ENCODE data around the gene SEPTIN1. TPM values are rescaled to one million over a fixed set of nuclear protein-coding genes. Genes with fewer than 3 reads are reported as not detected.

SEPTIN1 gene
- total RNA-seq, 1 experiment from 2014 or later, result 64.1 TPM

- Histone ChIP-seq H2AFZ (ENCODE audit: low read length) (no peak overlapping the region), H4K20me1 (ENCODE audit: insufficient read depth, low read depth, low read length) (no peaks in the 10 kb centered on the region), H3K9ac (ENCODE audit: low read length) (peak overlapping the region; percentile 77), H3K9me2 (replicated peaks; ENCODE audit: insufficient read depth, low read length) (no peaks in the 10 kb centered on the region), H3K79me2 (ENCODE audit: low read length) (peaks cover 39% of the 10 kb centered on the region), H3K27ac (ENCODE audit: low read length) (peak overlapping the region; percentile 59), H3K36me3 (ENCODE audit: insufficient read depth, low read length) (peaks cover 5% of the 10 kb centered on the region; the same call in 1 of the 2 replicates), H3K4me3 (ENCODE audit: low read length) (peak overlapping the region; percentile 98), H3K4me2 (ENCODE audit: low read depth, low read length, poor library complexity, severe bottlenecking) (peak overlapping the region; percentile 93), H3K4me1 (ENCODE audit: low read length) (peaks cover 60% of the 10 kb centered on the region), H3K27me3 (ENCODE audit: low read length) (no peaks in the 10 kb centered on the region), H3K9me3 (ENCODE audit: low read length) (no peaks in the 10 kb centered on the region)
- no peak for DNase-seq
Observed at GRCh38 chr16:30355954-30356308, 26.4 kb downstream of the SEPTIN1 start.

- peak within 1 kb of the TSS; percentile 96 for H3K9ac ChIP-seq (ENCODE audit: low read length)
- H3K36me3 ChIP-seq (ENCODE audit: insufficient read depth, low read length), result peaks cover 5% of the 10 kb centered on the region; the same call in 1 of the 2 replicates
- peak; percentile 98 for DNase-seq
- H4K20me1 ChIP-seq (ENCODE audit: insufficient read depth, low read depth, low read length), result no peaks in the 10 kb centered on the region
- peak within 1 kb of the TSS; percentile 93 for H3K4me2 ChIP-seq (ENCODE audit: low read depth, low read length, poor library complexity, severe bottlenecking)
- H3K4me3 ChIP-seq (ENCODE audit: low read length), result peak within 1 kb of the TSS; percentile 98
- H3K9me3 ChIP-seq (ENCODE audit: low read length), result no peaks in the 10 kb centered on the region
- peak within 1 kb of the TSS; percentile 83 for H3K27ac ChIP-seq (ENCODE audit: low read length)
- H3K4me1 ChIP-seq (ENCODE audit: low read length), result peaks cover 65% of the 10 kb centered on the region
- H3K79me2 ChIP-seq (ENCODE audit: low read length), result peaks cover 35% of the 10 kb centered on the region
- H3K9me2 ChIP-seq (replicated peaks; ENCODE audit: insufficient read depth, low read length), result no peaks in the 10 kb centered on the region
- H2AFZ ChIP-seq (ENCODE audit: low read length), result peak within 1 kb of the TSS; percentile 41; the same call in 1 of the 2 replicates
- H3K27me3 ChIP-seq (ENCODE audit: low read length), result no peaks in the 10 kb centered on the region
Observed at GRCh38 chr16:30355144-30355953, 27.0 kb downstream of the SEPTIN1 start, which contains the start of gene CD2BP2. CD2BP2 (minus strand) TSS chr16:30355308; CDS start chr16:30354681, 627 bp downstream.

DNA sequence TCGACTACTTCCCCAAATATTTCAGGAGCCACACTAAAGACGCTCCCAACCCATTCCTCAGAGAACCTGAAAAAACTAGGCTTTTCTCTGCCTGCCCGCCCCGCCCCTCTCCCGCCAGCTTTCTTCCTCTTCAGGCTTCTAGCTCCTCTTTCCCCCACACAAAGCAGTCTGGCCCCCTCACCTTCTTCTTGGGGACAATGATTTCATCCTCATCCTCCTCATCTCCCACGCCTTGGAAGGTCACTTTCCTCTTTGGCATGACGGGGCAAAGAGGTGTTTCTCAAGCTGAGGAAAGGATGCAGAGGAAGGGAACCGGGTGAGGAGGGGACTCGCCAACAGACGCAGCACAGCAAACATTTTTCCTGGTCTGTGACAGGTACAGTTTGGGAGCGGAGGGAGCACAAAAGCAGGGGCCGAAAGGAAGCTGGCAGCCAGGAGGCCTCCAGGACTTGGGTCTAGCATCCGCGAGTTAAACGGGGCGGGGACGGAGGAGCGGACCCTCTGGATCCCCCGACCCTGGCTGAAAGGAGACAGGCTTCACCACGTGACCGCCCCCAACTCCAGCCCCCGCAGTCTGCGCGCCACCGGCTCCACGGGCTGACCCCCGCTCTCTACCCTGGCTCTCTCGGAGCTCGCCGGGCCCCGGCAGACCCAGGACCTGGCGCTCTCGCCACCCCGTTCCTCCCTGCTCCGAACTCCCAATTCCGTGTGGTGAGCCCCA, 27.8 kb downstream of the SEPTIN1 start:
- Histone ChIP-seq H3K4me1 (ENCODE audit: low read length) (peaks cover 73% of the 10 kb centered on the region), H3K4me2 (ENCODE audit: low read depth, low read length, poor library complexity, severe bottlenecking) (peak overlapping the region; percentile 93), H3K9me3 (ENCODE audit: low read length) (no peaks in the 10 kb centered on the region), H3K27ac (ENCODE audit: low read length) (peak overlapping the region; percentile 83), H3K36me3 (ENCODE audit: insufficient read depth, low read length) (peaks cover 5% of the 10 kb centered on the region; the same call in 1 of the 2 replicates), H3K4me3 (ENCODE audit: low read length) (peak overlapping the region; percentile 98), H3K9ac (ENCODE audit: low read length) (peak overlapping the region; percentile 96), H3K9me2 (replicated peaks; ENCODE audit: insufficient read depth, low read length) (no peaks in the 10 kb centered on the region), H2AFZ (ENCODE audit: low read length) (no peak overlapping the region; the same call in 1 of the 2 replicates), H3K27me3 (ENCODE audit: low read length) (no peaks in the 10 kb centered on the region), H4K20me1 (ENCODE audit: insufficient read depth, low read depth, low read length) (no peaks in the 10 kb centered on the region), H3K79me2 (ENCODE audit: low read length) (peaks cover 31% of the 10 kb centered on the region)
- DNase-seq, result peak; percentile 58

DNA sequence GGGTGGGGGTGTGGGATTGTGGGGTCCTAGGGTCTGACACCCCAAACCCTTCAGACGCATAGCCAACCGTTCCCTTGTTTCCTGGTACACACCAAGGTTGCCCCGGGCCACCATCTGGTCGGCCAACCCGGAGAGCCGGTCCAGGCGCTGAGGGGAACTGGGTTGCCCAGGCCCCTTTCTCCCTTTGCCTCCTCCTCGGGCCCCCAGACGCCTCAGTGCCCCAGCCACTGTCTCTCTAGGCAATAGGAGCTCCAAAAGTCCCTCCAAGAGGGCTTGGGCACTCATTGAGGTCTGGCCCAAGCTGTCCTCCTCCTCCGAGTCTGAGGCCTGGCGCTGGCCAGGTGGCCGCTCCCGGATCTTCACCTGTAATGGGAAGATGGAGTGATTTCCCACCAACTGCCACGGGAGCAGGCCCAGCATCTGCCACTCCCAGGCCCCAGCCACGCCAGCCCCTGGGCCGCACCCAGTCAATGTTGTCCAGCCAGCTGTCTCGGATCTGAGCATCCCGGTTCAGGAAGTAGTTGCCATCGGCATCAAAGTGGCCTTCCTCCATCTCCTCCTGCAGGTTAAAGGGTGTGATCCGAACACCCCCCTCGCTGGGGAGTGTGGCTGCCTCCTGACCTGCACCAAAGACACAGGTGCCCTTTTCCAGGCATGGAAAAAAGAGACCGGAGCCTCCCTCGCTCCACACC, 28.8 kb downstream of the SEPTIN1 start:
- Histone ChIP-seq H3K4me1 (ENCODE audit: low read length) (peaks cover 83% of the 10 kb centered on the region), H3K36me3 (ENCODE audit: insufficient read depth, low read length) (peaks cover 5% of the 10 kb centered on the region; the same call in 1 of the 2 replicates), H3K27ac (ENCODE audit: low read length) (peak overlapping the region; percentile 83)

GRCh38 chr16:30352488-30353401, 29.6 kb downstream of the SEPTIN1 start:
- no peak for DNase-seq
- Histone ChIP-seq H3K4me1 (ENCODE audit: low read length) (peaks cover 84% of the 10 kb centered on the region), H3K27ac (ENCODE audit: low read length) (peak overlapping the region; percentile 95), H3K4me2 (ENCODE audit: low read depth, low read length, poor library complexity, severe bottlenecking) (peak overlapping the region; percentile 73), H3K4me3 (ENCODE audit: low read length) (no peak overlapping the region), H4K20me1 (ENCODE audit: insufficient read depth, low read depth, low read length) (no peaks in the 10 kb centered on the region), H3K36me3 (ENCODE audit: insufficient read depth, low read length) (peaks cover 5% of the 10 kb centered on the region; the same call in 1 of the 2 replicates), H3K9me2 (replicated peaks; ENCODE audit: insufficient read depth, low read length) (no peaks in the 10 kb centered on the region), H3K9me3 (ENCODE audit: low read length) (no peaks in the 10 kb centered on the region), H2AFZ (ENCODE audit: low read length) (no peak overlapping the region), H3K9ac (ENCODE audit: low read length) (peak overlapping the region; percentile 65), H3K27me3 (ENCODE audit: low read length) (no peaks in the 10 kb centered on the region), H3K79me2 (ENCODE audit: low read length) (peaks cover 34% of the 10 kb centered on the region)

More for the DNA sequence above, 28.8 kb downstream of the SEPTIN1 start:
- Histone ChIP-seq H3K4me3 (ENCODE audit: low read length) (peak overlapping the region; percentile 98), H3K79me2 (ENCODE audit: low read length) (peaks cover 34% of the 10 kb centered on the region), H3K9me3 (ENCODE audit: low read length) (no peaks in the 10 kb centered on the region), H4K20me1 (ENCODE audit: insufficient read depth, low read depth, low read length) (no peaks in the 10 kb centered on the region), H2AFZ (ENCODE audit: low read length) (no peak overlapping the region), H3K4me2 (ENCODE audit: low read depth, low read length, poor library complexity, severe bottlenecking) (peak overlapping the region; percentile 93), H3K27me3 (ENCODE audit: low read length) (no peaks in the 10 kb centered on the region), H3K9me2 (replicated peaks; ENCODE audit: insufficient read depth, low read length) (no peaks in the 10 kb centered on the region), H3K9ac (ENCODE audit: low read length) (peak overlapping the region; percentile 96)
- peak; percentile 33 for DNase-seq

GRCh38 chr16:30351586-30352419, 30.6 kb downstream of the SEPTIN1 start:
- H3K27me3 ChIP-seq (ENCODE audit: low read length), result no peaks in the 10 kb centered on the region
- H3K36me3 ChIP-seq (ENCODE audit: insufficient read depth, low read length), result peaks cover 5% of the 10 kb centered on the region; the same call in 1 of the 2 replicates
- H3K9me3 ChIP-seq (ENCODE audit: low read length), result no peaks in the 10 kb centered on the region
- peak overlapping the region; percentile 73 for H3K4me2 ChIP-seq (ENCODE audit: low read depth, low read length, poor library complexity, severe bottlenecking)
- peak; percentile 65 for DNase-seq
- H4K20me1 ChIP-seq (ENCODE audit: insufficient read depth, low read depth, low read length), result no peaks in the 10 kb centered on the region
- no peaks in the 10 kb centered on the region for H3K9me2 ChIP-seq (replicated peaks; ENCODE audit: insufficient read depth, low read length)
- peak overlapping the region; percentile 95 for H3K27ac ChIP-seq (ENCODE audit: low read length)
- peak overlapping the region; percentile 33 for H3K4me3 ChIP-seq (ENCODE audit: low read length)
- peaks cover 34% of the 10 kb centered on the region for H3K79me2 ChIP-seq (ENCODE audit: low read length)
- no peak overlapping the region for H2AFZ ChIP-seq (ENCODE audit: low read length)
- peak overlapping the region; percentile 65 for H3K9ac ChIP-seq (ENCODE audit: low read length)
- peaks cover 75% of the 10 kb centered on the region for H3K4me1 ChIP-seq (ENCODE audit: low read length)

All from Karpas-422 (cell line).